HG03097 (cell line): ENCODE results near the gene MYH9.

ENCODE experiments used
- ATAC-seq: cut with Tn5 transposase; IDR thresholded peaks from one replicate; pipeline ENCODE4 v1.9.1; 2021; ENCODE audit not compliant: unreplicated experiment, low FRiP score

Gene MYH9

DNA sequence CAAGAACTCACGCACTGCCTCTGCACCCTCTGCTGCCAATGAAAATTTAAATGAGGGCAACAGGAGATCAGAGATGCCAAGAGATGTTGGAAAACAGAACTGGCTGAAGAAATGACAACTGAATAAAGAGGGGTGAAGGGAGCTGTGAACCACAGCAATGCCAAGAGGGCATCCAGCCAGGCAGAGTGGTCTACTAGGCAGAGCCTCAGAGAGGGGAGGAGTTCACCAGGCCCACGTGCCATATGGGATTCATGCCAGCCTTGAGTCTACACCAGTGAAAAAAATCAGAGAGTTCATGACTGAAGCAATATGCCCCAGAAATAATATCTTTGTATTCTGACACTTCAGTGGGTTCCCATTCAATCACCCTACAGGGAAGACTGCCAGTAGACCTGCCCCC, 152.8 kb downstream of the MYH9 start:
- ATAC-seq = no peak

DNA sequence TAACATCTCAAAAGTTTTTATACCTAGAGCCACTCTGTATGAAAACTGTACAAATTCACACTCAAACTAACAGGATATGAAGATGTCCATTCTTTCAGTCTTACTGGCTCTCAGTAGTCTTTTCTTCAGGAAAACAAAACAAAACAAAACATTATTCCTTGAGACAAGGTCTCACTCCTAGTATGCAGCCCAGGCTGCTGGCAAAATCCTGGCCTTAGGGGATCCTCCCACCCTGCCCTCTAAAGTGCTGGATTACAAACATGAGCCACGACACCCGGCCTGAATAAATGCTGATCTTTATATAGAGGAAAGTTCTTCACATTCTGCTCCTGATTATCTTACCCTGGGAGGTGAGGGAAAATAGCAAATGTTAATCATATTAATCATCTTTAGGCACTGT, 153.6 kb downstream of the MYH9 start:
- no peak for ATAC-seq

DNA sequence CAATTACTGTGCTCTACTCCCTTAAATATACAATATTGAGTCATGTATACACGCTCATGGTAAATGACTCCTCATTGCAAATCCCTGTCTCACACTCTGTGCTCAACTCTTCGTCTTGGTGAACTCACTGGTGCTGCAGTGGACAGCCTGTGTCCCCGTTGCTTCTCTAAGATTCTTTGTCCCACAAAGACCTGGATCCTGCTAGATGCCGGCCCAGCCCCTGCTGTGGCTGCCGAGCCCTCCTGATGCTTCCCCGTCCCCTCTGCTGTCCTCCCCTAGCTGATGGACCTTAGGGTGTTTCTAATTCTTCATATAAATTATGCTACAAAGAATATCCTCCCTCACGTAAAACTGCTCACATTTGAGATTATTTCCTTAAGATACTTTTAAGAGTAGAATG, 154.0 kb downstream of the MYH9 start:
- ATAC-seq = no peak

DNA sequence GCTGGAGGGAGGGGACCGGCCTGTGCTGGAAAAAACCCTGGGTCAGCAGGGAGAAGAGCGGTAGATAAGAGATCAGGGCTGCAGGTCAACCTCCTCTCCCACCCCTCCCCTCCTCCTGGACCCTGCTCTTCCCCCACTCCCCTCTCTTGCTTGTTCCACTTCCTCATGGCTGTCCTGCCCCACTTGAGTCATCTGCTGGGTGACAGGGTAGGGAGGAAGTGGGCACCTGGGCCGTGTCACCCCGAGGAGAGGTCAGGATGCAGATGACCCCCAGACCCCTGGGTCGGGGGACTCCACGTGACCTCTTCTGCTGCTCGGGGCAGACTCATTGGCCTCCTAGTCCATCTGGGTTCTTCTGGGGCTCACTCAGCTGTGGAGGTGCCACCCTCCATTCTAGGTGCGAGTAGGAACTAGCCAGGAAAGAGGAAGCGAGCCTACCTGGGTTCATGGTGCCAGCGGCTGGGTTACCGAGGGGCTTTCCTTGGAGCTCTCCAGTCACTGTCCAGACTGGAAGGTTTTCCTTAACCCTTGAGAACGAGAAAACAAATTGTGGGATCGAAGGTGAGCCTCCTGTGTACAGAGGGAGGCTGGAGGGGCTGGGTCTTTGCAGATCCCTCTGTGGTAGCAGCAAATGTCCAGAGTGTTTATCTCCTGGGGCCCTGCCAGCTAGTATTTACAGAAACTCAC, 154.9 kb downstream of the MYH9 start:
- no peak for ATAC-seq
